PC-3 (cell line): ENCODE measurements around the gene MIPEP. TPM values are rescaled to one million over a fixed set of nuclear protein-coding genes. Genes with fewer than 3 reads are reported as not detected.

Experiments used
- ATAC-seq: fragments of 200-7000 bp; cut with Tn5 transposase; 2 replicates; pipeline ENCODE4 v1.9.1; 2020; ENCODE audit warnings: mild to moderate bottlenecking, moderate library complexity
- BruUV-seq: library from RNA; stranded (reverse); fragments of 400-500 nt; replicated peaks from 2 replicates; lab custom pipeline; 2021; lab: Mats Ljungman, UMichigan
- CTCF ChIA-PET: fragments of 300-600 bp; sonication (Branson Sonifier 250); formaldehyde crosslinking; loops from one replicate; lab custom pipeline; 2022; ENCODE audit warnings: antibody characterized with exemption; lab: Charles Lee
- POLR2A ChIA-PET: fragments of 300-600 bp; sonication (Branson Sonifier 250); formaldehyde crosslinking; loops from one replicate; lab custom pipeline; 2022; ENCODE audit warnings: antibody characterized with exemption; ENCODE audit not compliant: unreplicated experiment; lab: Charles Lee
- DNase-seq: peaks from one replicate; pipeline ENCODE4 v3.0.0-alpha.2; 2015
- H2AFZ ChIP-seq: fragments of 300-600 bp; sonication (generic); 2 replicates; pipeline ENCODE4 v1.6.0; 2016; ENCODE audit warnings: antibody characterized with exemption, low read length
- H3F3A ChIP-seq: fragments of 300-600 bp; sonication (generic); one replicate; pipeline ENCODE4 v1.6.0; 2017; ENCODE audit warnings: antibody characterized with exemption, low read length, control low read depth, mild to moderate bottlenecking; ENCODE audit not compliant: unreplicated experiment
- H3K27ac ChIP-seq: fragments of 300-600 bp; sonication (generic); 2 replicates; pipeline ENCODE4 v1.5.1; 2016; ENCODE audit warnings: mild to moderate bottlenecking, low read length
- H3K27me3 ChIP-seq: fragments of 300-600 bp; sonication (generic); 2 replicates; pipeline ENCODE4 v1.6.1; 2016; ENCODE audit warnings: low read length, mixed read lengths
- H3K36me3 ChIP-seq: fragments of 300-600 bp; sonication (generic); 2 replicates; pipeline ENCODE4 v1.6.1; 2016; ENCODE audit warnings: low read depth, mixed run types, low read length, mixed read lengths
- H3K4me1 ChIP-seq: fragments of 300-600 bp; sonication (generic); 2 replicates; pipeline ENCODE4 v1.5.1; 2016; ENCODE audit warnings: low read length; ENCODE audit not compliant: insufficient read depth
- H3K4me2 ChIP-seq: fragments of 300-600 bp; sonication (generic); 2 replicates; pipeline ENCODE4 v1.6.0; 2016; ENCODE audit warnings: low read length
- H3K4me3 ChIP-seq: fragments of 300-600 bp; sonication (generic); 2 replicates; pipeline ENCODE4 v1.5.1; 2016; ENCODE audit warnings: mild to moderate bottlenecking, low read length, mixed read lengths
- H3K79me2 ChIP-seq: fragments of 300-600 bp; sonication (generic); 2 replicates; pipeline ENCODE4 v1.6.1; 2017; ENCODE audit warnings: low read length, mixed read lengths
- H3K9ac ChIP-seq: fragments of 300-600 bp; sonication (generic); 2 replicates; pipeline ENCODE4 v1.6.0; 2016; ENCODE audit warnings: mild to moderate bottlenecking, low read length
- H3K9me2 ChIP-seq: fragments of 300-600 bp; sonication (generic); replicated peaks from 2 replicates; pipeline ENCODE4 v1.6.1; 2016; ENCODE audit warnings: mixed run types, low read length, mixed read lengths
- H3K9me3 ChIP-seq: fragments of 300-600 bp; sonication (generic); 2 replicates; pipeline ENCODE4 v1.6.1; 2016; ENCODE audit warnings: low read length, mixed read lengths
- H4K20me1 ChIP-seq: fragments of 300-600 bp; sonication (generic); 2 replicates; pipeline ENCODE4 v1.6.1; 2016; ENCODE audit warnings: low read length, mixed read lengths
- CTCF ChIP-seq: fragments of 300-600 bp; sonication (generic); conservative IDR thresholded peaks from 2 replicates; pipeline ENCODE4 v1.5.1; 2017; ENCODE audit warnings: antibody characterized with exemption, low read depth, mild to moderate bottlenecking, low read length
- EZH2 ChIP-seq: fragments of 300-600 bp; sonication (generic); IDR thresholded peaks from one replicate; pipeline ENCODE4 v1.6.1; 2017; ENCODE audit warnings: antibody characterized with exemption, mild to moderate bottlenecking, low read length; ENCODE audit not compliant: unreplicated experiment
- EZH2phosphoT487 ChIP-seq: fragments of 300-600 bp; sonication (generic); IDR thresholded peaks from 2 replicates; pipeline ENCODE4 v1.6.1; 2018; ENCODE audit warnings: mild to moderate bottlenecking, antibody characterized with exemption, low read length, borderline replicate concordance
- intact Hi-C: fragments of 100-400 bp; cut with micrococcal nuclease; formaldehyde crosslinking; loops from 2 replicates; pipeline ENCODE4 v1.9.0; 2023
- total RNA-seq: library from RNA; depleted of rRNA; stranded (reverse); fragments of >200 nt; gene quantifications from 2 replicates; pipeline ENCODE4 v1.2.3, GENCODE V29; 2014

The MIPEP gene
- total RNA-seq, 1 experiment from 2014 or later: 30.5 TPM

GRCh38 chr13:23751195-23751594, 138.0 kb downstream of the MIPEP start:
- POLR2A ChIA-PET: no interaction called here
- H3K27me3 ChIP-seq: no peaks in the 10 kb centered on the region
- H3K9me2 ChIP-seq: no peaks in the 10 kb centered on the region
- peak overlapping the region; percentile 100 for H3K27ac ChIP-seq
- DNase-seq (peak; percentile 90), ATAC-seq (peak; percentile 46)
- H3K9ac ChIP-seq: peak overlapping the region; percentile 94
- H3K4me2 ChIP-seq: peak overlapping the region; percentile 84
- H3K36me3 ChIP-seq: no peaks in the 10 kb centered on the region
- no peaks in the 10 kb centered on the region for H3K9me3 ChIP-seq
- intact Hi-C loops: loop anchor here (1.0 to 5.0 kb wide), 3 partner anchors 34 to 118 kb away; no protein-coding TSS in a partner anchor
- CTCF ChIA-PET: interaction anchor here (1.0 kb wide), 1 partner anchor 138 kb away, joined by 3 read pairs; the partner anchor contains the start of gene MIPEP
- H3F3A ChIP-seq: peaks cover 30% of the 10 kb centered on the region
- H3K4me3 ChIP-seq: peak overlapping the region; percentile 58
- H4K20me1 ChIP-seq: no peaks in the 10 kb centered on the region
- H2AFZ ChIP-seq: no peak overlapping the region
- TF ChIP-seq EZH2phosphoT487: no peak
- TF ChIP-seq CTCF: no peak
- TF ChIP-seq EZH2: no peak
- BruUV-seq: TSS peak; percentile 77
- peaks cover 72% of the 10 kb centered on the region for H3K4me1 ChIP-seq
- no peaks in the 10 kb centered on the region for H3K79me2 ChIP-seq

- intact Hi-C loops: loop anchor here (1.0 to 5.0 kb wide), 3 partner anchors 33 to 118 kb away; no protein-coding TSS in a partner anchor
- peaks cover 72% of the 10 kb centered on the region for H3K4me1 ChIP-seq
- BruUV-seq: no TSS peak
- peak overlapping the region; percentile 84 for H3K4me2 ChIP-seq
- POLR2A ChIA-PET: interaction anchor here (0.6 to 0.7 kb wide), 3 partner anchors 27 to 137 kb away, joined by 3 read pairs; no protein-coding TSS in a partner anchor
- TF ChIP-seq EZH2phosphoT487 (no peak), EZH2 (no peak), CTCF (no peak)
- DNase-seq: peak; percentile 78
- ATAC-seq: peak; percentile 55
- H3K36me3 ChIP-seq: no peaks in the 10 kb centered on the region
- peak overlapping the region; percentile 100 for H3K27ac ChIP-seq
- H3K9ac ChIP-seq: peak overlapping the region; percentile 94
- no peaks in the 10 kb centered on the region for H4K20me1 ChIP-seq
- H3K9me3 ChIP-seq: no peaks in the 10 kb centered on the region
- no peaks in the 10 kb centered on the region for H3K27me3 ChIP-seq
- no peak overlapping the region; the same call in 1 of the 2 replicates for H2AFZ ChIP-seq
- H3K9me2 ChIP-seq: no peaks in the 10 kb centered on the region
- H3K4me3 ChIP-seq: peak overlapping the region; percentile 58
- H3F3A ChIP-seq: peaks cover 30% of the 10 kb centered on the region
- CTCF ChIA-PET: interaction anchor here (0.6 to 1.0 kb wide), 2 partner anchors 43 to 139 kb away, joined by 3 to 6 read pairs; partner anchors contain the start of gene MIPEP
- H3K79me2 ChIP-seq: no peaks in the 10 kb centered on the region
Observed at GRCh38 chr13:23750383-23751121, 138.6 kb downstream of the MIPEP start.
